Right cardiac atrium (tissue), 5 donors: ENCODE measurements around the gene RCN2. TPM values are rescaled to one million over a fixed set of nuclear protein-coding genes. Genes with fewer than 3 reads are reported as not detected.

Source experiments
- ATAC-seq, 2 donors: fragments of 200-7000 bp; cut with Tn5 transposase; one replicate each; pipeline versions ENCODE4 v1.8.0 to v1.9.1; 2020; ENCODE audit warnings: moderate library complexity in 2 of 2, mild to moderate bottlenecking in 1 of 2
- DNase-seq, 3 donors: peaks; one replicate each; pipeline ENCODE4 v3.0.0-alpha.2; 2020
- H3K27ac ChIP-seq: one replicate; pipeline ENCODE4 v1.5.1; 2013; ENCODE audit warnings: mild to moderate bottlenecking, low read length, control low read depth, moderate library complexity
- H3K27me3 ChIP-seq: one replicate; pipeline ENCODE4 v1.6.1; 2013; ENCODE audit not compliant: control insufficient read depth, insufficient read depth
- H3K4me1 ChIP-seq: one replicate; pipeline ENCODE4 v1.6.1; 2013; ENCODE audit warnings: low read length; ENCODE audit not compliant: control insufficient read depth, insufficient read depth
- H3K4me3 ChIP-seq: one replicate; pipeline ENCODE4 v1.5.1; 2013; ENCODE audit warnings: low read length, control low read depth
- H3K9me3 ChIP-seq: one replicate; pipeline ENCODE4 v1.6.1; 2013; ENCODE audit warnings: low read length; ENCODE audit not compliant: control insufficient read depth
- WGBS: extraction: QIAGEN DNeasy Blood & Tissue Kit; methylation state at CpG from one replicate; pipeline ENCODE4 v1.1.7; 2013; 5-methylcytosine and 5-hydroxymethylcytosine counted together
- intact Hi-C, 4 donors: fragments of 100-400 bp; cut with DNase I; formaldehyde crosslinking; loops; one replicate each; pipeline versions ENCODE4 v1.11.0 to v1.14.0; 2022 to 2023
- polyA plus RNA-seq: library from polyadenylated mRNA; stranded (reverse); fragments of 200-250 nt; gene quantifications from one replicate; pipeline ENCODE4 v1.2.3, GENCODE V29; 2013
- total RNA-seq, 4 donors: library from RNA; stranded (reverse); fragmentation: NEBNext Ultra II Directional; extraction: Animal tissue kit (Norgen Biotek cat#: 25700); gene quantifications; one replicate each; pipeline ENCODE4 v1.2.1, GENCODE V29; 2021
- donor health status: healthy with polysubstance abuse.
- donor health status: DM: no; HTN: yes; CAD: no.
- donor health status: DM: no; HTN: no; CAD: no.
- donor health status: DM: no; HTN: yes; CAD: no; lungs with severe emphysema.
- donor health status: DM: yes; HTN: yes; CAD: no.

Gene RCN2
- total and polyA plus RNA-seq, 5 donors: 25.1 to 36.0 (median 30.1) TPM

GRCh38 chr15:76974456-76975036, 43.0 kb downstream of the RCN2 start:
- H3K9me3 ChIP-seq: no peaks in the 10 kb centered on the region
- no peak overlapping the region for H3K27ac ChIP-seq
- WGBS: 61% methylated on average over 4 of the region's 4 CpGs
- H3K4me3 ChIP-seq: no peak overlapping the region
- intact Hi-C loops: no loop called here
- no peak for DNase-seq
- no peak for ATAC-seq
- H3K4me1 ChIP-seq: no peaks in the 10 kb centered on the region
- H3K27me3 ChIP-seq: no peaks in the 10 kb centered on the region

- H3K27me3 ChIP-seq: no peaks in the 10 kb centered on the region
- no peak overlapping the region for H3K27ac ChIP-seq
- ATAC-seq: no peak
- WGBS: 89% methylated on average over 1 of the region's 1 CpG
- intact Hi-C loops: no loop called here
- H3K9me3 ChIP-seq: no peaks in the 10 kb centered on the region
- no peaks in the 10 kb centered on the region for H3K4me1 ChIP-seq
- H3K4me3 ChIP-seq: no peak overlapping the region
- DNase-seq: no peak
Measured at GRCh38 chr15:76976141-76976540, 44.6 kb downstream of the RCN2 start.

- no peaks in the 10 kb centered on the region for H3K4me1 ChIP-seq
- no peaks in the 10 kb centered on the region for H3K9me3 ChIP-seq
- no peak overlapping the region for H3K27ac ChIP-seq
- DNase-seq: no peak
- ATAC-seq: no peak
- 92% methylated on average over 5 of the region's 5 CpGs for WGBS
- intact Hi-C loops: no loop called here
- H3K4me3 ChIP-seq: no peak overlapping the region
- H3K27me3 ChIP-seq: no peaks in the 10 kb centered on the region
Measured at GRCh38 chr15:76976572-76977270, 45.2 kb downstream of the RCN2 start.

- WGBS: 96% methylated on average over 18 of the region's 18 CpGs
- no peaks in the 10 kb centered on the region for H3K9me3 ChIP-seq
- no peaks in the 10 kb centered on the region for H3K27me3 ChIP-seq
- DNase-seq (no peak), ATAC-seq (no peak)
- H3K27ac ChIP-seq: no peak overlapping the region
- intact Hi-C loops: no loop called here
- no peaks in the 10 kb centered on the region for H3K4me1 ChIP-seq
- H3K4me3 ChIP-seq: no peak overlapping the region
Measured at GRCh38 chr15:76978522-76979330, 47.2 kb downstream of the RCN2 start.

GRCh38 chr15:76979331-76979925, 47.9 kb downstream of the RCN2 start:
- no peaks in the 10 kb centered on the region for H3K4me1 ChIP-seq
- WGBS: 90% methylated on average over 23 of the region's 23 CpGs
- no peaks in the 10 kb centered on the region for H3K27me3 ChIP-seq
- H3K9me3 ChIP-seq: no peaks in the 10 kb centered on the region
- no peak overlapping the region for H3K4me3 ChIP-seq
- ATAC-seq: no peak
- no peak overlapping the region for H3K27ac ChIP-seq
- DNase-seq: peak in 1 of 3 donors; percentile 39
- intact Hi-C loops: no loop called here

GRCh38 chr15:76979996-76980520, 48.5 kb downstream of the RCN2 start:
- intact Hi-C loops: no loop called here
- no peaks in the 10 kb centered on the region for H3K27me3 ChIP-seq
- WGBS: 91% methylated on average over 7 of the region's 7 CpGs
- no peak overlapping the region for H3K27ac ChIP-seq
- no peak overlapping the region for H3K4me3 ChIP-seq
- no peaks in the 10 kb centered on the region for H3K9me3 ChIP-seq
- ATAC-seq (no peak), DNase-seq (no peak)
- H3K4me1 ChIP-seq: no peaks in the 10 kb centered on the region

GRCh38 chr15:76982356-76982755, 50.8 kb downstream of the RCN2 start:
- no peaks in the 10 kb centered on the region for H3K4me1 ChIP-seq
- H3K27me3 ChIP-seq: no peaks in the 10 kb centered on the region
- WGBS: 91% methylated on average over 9 of the region's 9 CpGs
- no peak overlapping the region for H3K27ac ChIP-seq
- intact Hi-C loops: no loop called here
- H3K9me3 ChIP-seq: no peaks in the 10 kb centered on the region
- H3K4me3 ChIP-seq: no peak overlapping the region
- ATAC-seq (no peak), DNase-seq (no peak)

- H3K27me3 ChIP-seq: no peaks in the 10 kb centered on the region
- no peaks in the 10 kb centered on the region for H3K4me1 ChIP-seq
- intact Hi-C loops: no loop called here
- 81% methylated on average over 6 of the region's 6 CpGs for WGBS
- DNase-seq (no peak), ATAC-seq (no peak)
- H3K27ac ChIP-seq: no peak overlapping the region
- H3K4me3 ChIP-seq: no peak overlapping the region
- no peaks in the 10 kb centered on the region for H3K9me3 ChIP-seq
Measured at GRCh38 chr15:76982756-76983155, 51.2 kb downstream of the RCN2 start.

- Histone ChIP-seq H3K27ac (peak overlapping the region; percentile 28), H3K4me1 (no peaks in the 10 kb centered on the region), H3K4me3 (no peak overlapping the region), H3K27me3 (no peaks in the 10 kb centered on the region), H3K9me3 (no peaks in the 10 kb centered on the region)
- peak in 1 of 2 donors; percentile 8 for ATAC-seq
- intact Hi-C loops: no loop called here
- DNase-seq: no peak
- 74% methylated on average over 4 of the region's 4 CpGs for WGBS
Measured at GRCh38 chr15:76983590-76984375, 52.2 kb downstream of the RCN2 start.

- H3K27ac ChIP-seq: no peak overlapping the region
- H3K4me3 ChIP-seq: no peak overlapping the region
- ATAC-seq (no peak), DNase-seq (no peak)
- no peaks in the 10 kb centered on the region for H3K9me3 ChIP-seq
- peaks cover 3% of the 10 kb centered on the region for H3K4me1 ChIP-seq
- intact Hi-C loops: no loop called here
- no peaks in the 10 kb centered on the region for H3K27me3 ChIP-seq
- WGBS: 84% methylated on average over 3 of the region's 3 CpGs
Measured at GRCh38 chr15:76986743-76987142, 55.2 kb downstream of the RCN2 start.
